Measurements from ENCODE around the gene TIMP2. TPM values are rescaled to one million over a fixed set of nuclear protein-coding genes. Genes with fewer than 3 reads are reported as not detected.

The TIMP2 gene
- total RNA-seq, 1 experiment from 2014 or later, result 29.0 TPM

- H3K4me3 Mint-ChIP-seq, result no peak overlapping the region
- no CpG with 5 or more reads among the region's 14 CpGs for WGBS (ENCODE audit: extremely low coverage, insufficient read length, low lambda C conversion rate)
- no peaks in the 10 kb centered on the region for H3K27me3 Mint-ChIP-seq (ENCODE audit: low read depth)
- Histone ChIP-seq H3K18ac (ENCODE audit: insufficient read length, low read depth, low read length) (no peak overlapping the region), H2BK5ac (ENCODE audit: insufficient read length, low read length) (no peak overlapping the region), H2BK15ac (ENCODE audit: low read depth, low read length) (no peak overlapping the region), H2BK120ac (ENCODE audit: low read depth, low read length, poor library complexity, severe bottlenecking) (no peak overlapping the region), H3K56ac (ENCODE audit: insufficient read length, low read depth, low read length) (no peak overlapping the region), H3T11ph (ENCODE audit: low read length) (no peak overlapping the region), H3K9me3 (ENCODE audit: control insufficient read depth, low read depth, low read length) (no peaks in the 10 kb centered on the region), H3K14ac (ENCODE audit: insufficient read depth, low read length) (no peak overlapping the region), H2AK5ac (ENCODE audit: insufficient read length, low read length) (no peak overlapping the region), H3K9ac (ENCODE audit: extremely low read depth, insufficient read length, low read length) (no peak overlapping the region), H3K27me3 (ENCODE audit: insufficient read depth, low read length) (no peaks in the 10 kb centered on the region), H2BK20ac (ENCODE audit: low read depth, low read length, poor library complexity, severe bottlenecking) (no peak overlapping the region), H3K79me1 (ENCODE audit: insufficient read depth, low read depth, low read length, poor library complexity, severe bottlenecking) (peaks cover 6% of the 10 kb centered on the region), H3K4ac (ENCODE audit: low read depth, low read length) (no peak overlapping the region), H4K8ac (replicated peaks; ENCODE audit: insufficient read length, low read depth, low read length) (no peak overlapping the region), H3K27ac (ENCODE audit: insufficient read length, low read depth, low read length) (no peak overlapping the region), H4K91ac (ENCODE audit: insufficient read length, low read depth, low read length) (no peak overlapping the region), H3K79me2 (ENCODE audit: insufficient read depth, low read length) (peaks cover 3% of the 10 kb centered on the region; the same call in 1 of the 2 replicates), H4K5ac (ENCODE audit: insufficient read length, low read depth, low read length) (no peak overlapping the region), H3K4me2 (ENCODE audit: insufficient read depth, insufficient read length, low read length) (no peak overlapping the region), H3K4me1 (ENCODE audit: insufficient read depth, low read length) (no peaks in the 10 kb centered on the region), H2AFZ (ENCODE audit: low read length) (no peak overlapping the region), H4K20me1 (ENCODE audit: control insufficient read depth, insufficient read depth, insufficient read length) (no peaks in the 10 kb centered on the region), H3K23me2 (ENCODE audit: insufficient read length, low read depth, low read length, poor library complexity, severe bottlenecking) (no peaks in the 10 kb centered on the region), H3K23ac (ENCODE audit: insufficient read length, low read depth, low read length) (no peak overlapping the region), H2BK12ac (ENCODE audit: insufficient read length, low read depth, low read length) (no peak overlapping the region)
- no peaks in the 10 kb centered on the region for H3K4me1 Mint-ChIP-seq
- H3K36me3 Mint-ChIP-seq (ENCODE audit: insufficient read depth in 1 of 3, low read depth in 3 of 3), result peaks cover 69 to 98% (median 93%) of the 10 kb centered on the region in 3 experiments
- no peak for DNase-seq
- no peaks in the 10 kb centered on the region for H3K9me3 Mint-ChIP-seq
- H3K27ac Mint-ChIP-seq, result peak overlapping the region; percentile 5 to 71 (median 36); a peak in 3 of 7 replicates
- TF ChIP-seq CTCF (conservative IDR thresholded peaks at IDR 0.05), result peak; percentile 34; the same call in 2 of the 3 replicates
These were observed 101.7 kb downstream of the TIMP2 start for GRCh38 chr17:78823282-78824046.

All from H9 (cell line).